HEK293 (cell line): ENCODE results near the gene ZNF587.

Experiments
- CTCF ChIA-PET: fragments of 350-600 bp; formaldehyde crosslinking; extraction: SDS; loops from one replicate; lab custom pipeline; 2021; ENCODE audit warnings: antibody characterized with exemption; lab: Yijun Ruan, JAX
- POLR2A ChIA-PET: fragments of 300-600 bp; formaldehyde crosslinking; extraction: SDS; loops from one replicate; lab custom pipeline; 2020; ENCODE audit warnings: antibody characterized with exemption, inconsistent platforms; lab: Yijun Ruan, JAX
- H3K27ac ChIP-seq: fragments of 200-500 bp; sonication (Bioruptor generic); 2 replicates; pipeline ENCODE4 v1.5.1; 2014; ENCODE audit warnings: low read depth, low read length, control low read depth, inconsistent platforms; ENCODE audit errors: extremely low read depth
- H3K36me3 ChIP-seq, 2 experiments: fragments of 200-500 bp in 1 of 2; sonication (Bioruptor generic) in 1 of 2; 1 replicate in 1 of 2; 2 replicates in 1 of 2; pipeline ENCODE4 v1.5.1; 2014 to 2017; ENCODE audit warnings: inconsistent platforms in 2 of 2, low read length in 2 of 2; ENCODE audit not compliant: control insufficient read depth in 2 of 2, insufficient read depth in 1 of 2
- H3K4me1 ChIP-seq: fragments of 200-500 bp; sonication (Bioruptor generic); 2 replicates; pipeline ENCODE4 v1.5.1; 2014; ENCODE audit warnings: mild to moderate bottlenecking, low read length, inconsistent platforms; ENCODE audit not compliant: control insufficient read depth, insufficient read depth
- H3K4me3 ChIP-seq: 2 replicates; pipeline ENCODE4 v1.5.1; 2011; ENCODE audit warnings: low read depth, mild to moderate bottlenecking, control low read depth, low read length, moderate library complexity
- H3K9me3 ChIP-seq: fragments of 200-500 bp; sonication (Bioruptor generic); 2 replicates; pipeline ENCODE4 v1.5.1; 2014; ENCODE audit warnings: low read depth, low read length, inconsistent platforms; ENCODE audit not compliant: control insufficient read depth, insufficient read depth
- GLIS2 ChIP-seq: fragments of 450-650 bp; formaldehyde crosslinking; IDR thresholded peaks from 2 replicates; pipeline ENCODE4 v1.5.1; 2016; ENCODE audit warnings: missing biosample characterization, missing genetic modification characterization
- KLF7 ChIP-seq: fragments of 450-650 bp; formaldehyde crosslinking; IDR thresholded peaks from 2 replicates; pipeline ENCODE4 v1.5.1; 2016; ENCODE audit warnings: missing biosample characterization, missing genetic modification characterization, borderline replicate concordance
- KLF9 ChIP-seq: fragments of 450-650 bp; formaldehyde crosslinking; IDR thresholded peaks from 2 replicates; pipeline ENCODE4 v1.5.1; 2016; ENCODE audit warnings: missing biosample characterization, missing genetic modification characterization, low read depth
- SETDB1 ChIP-seq: IDR thresholded peaks from one replicate; pipeline ENCODE4 v1.6.1; 2017; ENCODE audit warnings: mild to moderate bottlenecking, low read length, moderate library complexity, mixed read lengths; ENCODE audit not compliant: insufficient read length
- ZBTB20 ChIP-seq: fragments of 450-650 bp; formaldehyde crosslinking; IDR thresholded peaks from 2 replicates; pipeline ENCODE4 v1.5.1; 2016; ENCODE audit warnings: missing biosample characterization, missing genetic modification characterization
- ZBTB48 ChIP-seq: fragments of 450-650 bp; formaldehyde crosslinking; IDR thresholded peaks from 2 replicates; pipeline ENCODE4 v1.5.1; 2016; ENCODE audit warnings: missing biosample characterization, missing genetic modification characterization
- ZFP41 ChIP-seq: fragments of 450-650 bp; formaldehyde crosslinking; IDR thresholded peaks from 2 replicates; pipeline ENCODE4 v1.5.1; 2016; ENCODE audit warnings: missing biosample characterization, missing genetic modification characterization, borderline replicate concordance
- ZIC2 ChIP-seq: fragments of 450-650 bp; formaldehyde crosslinking; IDR thresholded peaks from 2 replicates; pipeline ENCODE4 v1.5.1; 2016; ENCODE audit warnings: missing biosample characterization, missing genetic modification characterization
- ZNF239 ChIP-seq: fragments of 450-650 bp; formaldehyde crosslinking; IDR thresholded peaks from 2 replicates; pipeline ENCODE4 v1.5.1; 2016; ENCODE audit warnings: missing biosample characterization, missing genetic modification characterization
- ZNF701 ChIP-seq: fragments of 450-650 bp; formaldehyde crosslinking; IDR thresholded peaks from 2 replicates; pipeline ENCODE4 v1.5.1; 2016; ENCODE audit warnings: missing biosample characterization, missing genetic modification characterization
- ZNF76 ChIP-seq: fragments of 450-650 bp; formaldehyde crosslinking; IDR thresholded peaks from 2 replicates; pipeline ENCODE4; 2016; ENCODE audit warnings: low read depth, missing biosample characterization, missing genetic modification characterization, borderline replicate concordance
- ZNF837 ChIP-seq: fragments of 450-650 bp; formaldehyde crosslinking; IDR thresholded peaks from 2 replicates; pipeline ENCODE4 v1.5.1; 2016; ENCODE audit warnings: missing biosample characterization, missing genetic modification characterization
- TF ChIP-seq, protein P1 (sequence below): fragments of 450-650 bp; formaldehyde crosslinking; IDR thresholded peaks from 2 replicates; pipeline ENCODE4 v1.5.1; 2016; ENCODE audit warnings: missing biosample characterization, missing genetic modification characterization
- TF ChIP-seq, protein P2 (sequence below): fragments of 450-650 bp; formaldehyde crosslinking; IDR thresholded peaks from 2 replicates; pipeline ENCODE4 v1.5.0; 2017; ENCODE audit warnings: missing biosample characterization, missing genetic modification characterization, borderline replicate concordance
- TF ChIP-seq, protein P3 (sequence below): fragments of 450-650 bp; formaldehyde crosslinking; IDR thresholded peaks from 2 replicates; pipeline ENCODE4 v1.5.1; 2016; ENCODE audit warnings: missing biosample characterization, missing genetic modification characterization
- TF ChIP-seq, protein P4 (sequence below): fragments of 450-650 bp; formaldehyde crosslinking; optimal IDR thresholded peaks from 2 replicates; pipeline ENCODE3; 2016; ENCODE audit warnings: missing biosample characterization, mild to moderate bottlenecking, missing genetic modification characterization
- TF ChIP-seq, protein P5 (sequence below): fragments of 450-650 bp; formaldehyde crosslinking; IDR thresholded peaks from 2 replicates; pipeline ENCODE4 v1.5.1; 2016; ENCODE audit warnings: missing biosample characterization, missing genetic modification characterization, low read depth
- TF ChIP-seq, protein P6 (sequence below): fragments of 450-650 bp; IDR thresholded peaks from 2 replicates; pipeline ENCODE4 v1.5.1; 2018; ENCODE audit warnings: missing biosample characterization, missing genetic modification characterization

ZNF587 gene

DNA sequence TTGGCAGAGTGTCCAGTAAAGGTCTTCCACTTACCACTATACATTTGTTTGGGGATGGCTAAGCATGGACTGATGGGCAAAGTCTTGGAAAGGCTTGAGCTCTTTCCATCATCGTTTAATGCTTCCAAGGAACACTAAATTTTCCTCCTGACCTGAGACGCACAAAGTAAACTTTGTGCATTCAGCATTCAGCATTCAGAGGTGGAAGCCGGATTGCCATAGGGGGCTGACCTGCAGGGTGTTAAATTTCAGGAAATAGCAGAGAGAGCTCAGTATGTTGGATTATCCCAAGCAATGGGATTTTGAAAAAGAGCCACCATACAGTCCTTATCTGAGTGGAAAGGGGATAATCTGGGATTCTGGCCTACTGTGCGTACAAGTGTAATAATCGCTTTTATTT lies 49.0 kb upstream of the ZNF587 start:
- Histone ChIP-seq H3K27ac (no peak overlapping the region), H3K4me1 (peaks cover 6% of the 10 kb centered on the region; the same call in 1 of the 2 replicates), H3K36me3 (peaks cover 18 to 24% of the 10 kb centered on the region in 2 experiments; a peak in 2 of 3 replicates), H3K4me3 (no peak overlapping the region), H3K9me3 (no peaks in the 10 kb centered on the region)
- ChIA-PET CTCF (no interaction called here), POLR2A (interaction anchor here (1.0 to 2.1 kb wide), 3 partner anchors 14 to 31 kb away, joined by 3 to 6 read pairs (median 5); partner anchors contain the start of genes ZNF552 and ZNF586)
- TF ChIP-seq ZNF837 (tag by site-specific recombination) (no peak), ZBTB20 (tag by site-specific recombination) (no peak), SETDB1 (no peak), ZNF239 (no peak), KLF7 (no peak), ZNF701 (tag by site-specific recombination) (no peak), ZFP41 (no peak), GLIS2 (no peak), ZBTB48 (tag by site-specific recombination) (no peak), ZIC2 (tag by site-specific recombination) (no peak), ZNF76 (no peak), KLF9 (tag by site-specific recombination) (no peak)
- TF ChIP-seq, protein P1, sequence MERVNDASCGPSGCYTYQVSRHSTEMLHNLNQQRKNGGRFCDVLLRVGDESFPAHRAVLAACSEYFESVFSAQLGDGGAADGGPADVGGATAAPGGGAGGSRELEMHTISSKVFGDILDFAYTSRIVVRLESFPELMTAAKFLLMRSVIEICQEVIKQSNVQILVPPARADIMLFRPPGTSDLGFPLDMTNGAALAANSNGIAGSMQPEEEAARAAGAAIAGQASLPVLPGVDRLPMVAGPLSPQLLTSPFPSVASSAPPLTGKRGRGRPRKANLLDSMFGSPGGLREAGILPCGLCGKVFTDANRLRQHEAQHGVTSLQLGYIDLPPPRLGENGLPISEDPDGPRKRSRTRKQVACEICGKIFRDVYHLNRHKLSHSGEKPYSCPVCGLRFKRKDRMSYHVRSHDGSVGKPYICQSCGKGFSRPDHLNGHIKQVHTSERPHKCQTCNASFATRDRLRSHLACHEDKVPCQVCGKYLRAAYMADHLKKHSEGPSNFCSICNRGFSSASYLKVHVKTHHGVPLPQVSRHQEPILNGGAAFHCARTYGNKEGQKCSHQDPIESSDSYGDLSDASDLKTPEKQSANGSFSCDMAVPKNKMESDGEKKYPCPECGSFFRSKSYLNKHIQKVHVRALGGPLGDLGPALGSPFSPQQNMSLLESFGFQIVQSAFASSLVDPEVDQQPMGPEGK (tag by site-specific recombination), result no peak
- TF ChIP-seq, protein P2, sequence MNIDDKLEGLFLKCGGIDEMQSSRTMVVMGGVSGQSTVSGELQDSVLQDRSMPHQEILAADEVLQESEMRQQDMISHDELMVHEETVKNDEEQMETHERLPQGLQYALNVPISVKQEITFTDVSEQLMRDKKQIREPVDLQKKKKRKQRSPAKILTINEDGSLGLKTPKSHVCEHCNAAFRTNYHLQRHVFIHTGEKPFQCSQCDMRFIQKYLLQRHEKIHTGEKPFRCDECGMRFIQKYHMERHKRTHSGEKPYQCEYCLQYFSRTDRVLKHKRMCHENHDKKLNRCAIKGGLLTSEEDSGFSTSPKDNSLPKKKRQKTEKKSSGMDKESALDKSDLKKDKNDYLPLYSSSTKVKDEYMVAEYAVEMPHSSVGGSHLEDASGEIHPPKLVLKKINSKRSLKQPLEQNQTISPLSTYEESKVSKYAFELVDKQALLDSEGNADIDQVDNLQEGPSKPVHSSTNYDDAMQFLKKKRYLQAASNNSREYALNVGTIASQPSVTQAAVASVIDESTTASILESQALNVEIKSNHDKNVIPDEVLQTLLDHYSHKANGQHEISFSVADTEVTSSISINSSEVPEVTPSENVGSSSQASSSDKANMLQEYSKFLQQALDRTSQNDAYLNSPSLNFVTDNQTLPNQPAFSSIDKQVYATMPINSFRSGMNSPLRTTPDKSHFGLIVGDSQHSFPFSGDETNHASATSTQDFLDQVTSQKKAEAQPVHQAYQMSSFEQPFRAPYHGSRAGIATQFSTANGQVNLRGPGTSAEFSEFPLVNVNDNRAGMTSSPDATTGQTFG, result no peak
- TF ChIP-seq, protein P3, sequence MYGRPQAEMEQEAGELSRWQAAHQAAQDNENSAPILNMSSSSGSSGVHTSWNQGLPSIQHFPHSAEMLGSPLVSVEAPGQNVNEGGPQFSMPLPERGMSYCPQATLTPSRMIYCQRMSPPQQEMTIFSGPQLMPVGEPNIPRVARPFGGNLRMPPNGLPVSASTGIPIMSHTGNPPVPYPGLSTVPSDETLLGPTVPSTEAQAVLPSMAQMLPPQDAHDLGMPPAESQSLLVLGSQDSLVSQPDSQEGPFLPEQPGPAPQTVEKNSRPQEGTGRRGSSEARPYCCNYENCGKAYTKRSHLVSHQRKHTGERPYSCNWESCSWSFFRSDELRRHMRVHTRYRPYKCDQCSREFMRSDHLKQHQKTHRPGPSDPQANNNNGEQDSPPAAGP, result no peak
- TF ChIP-seq, protein P4, sequence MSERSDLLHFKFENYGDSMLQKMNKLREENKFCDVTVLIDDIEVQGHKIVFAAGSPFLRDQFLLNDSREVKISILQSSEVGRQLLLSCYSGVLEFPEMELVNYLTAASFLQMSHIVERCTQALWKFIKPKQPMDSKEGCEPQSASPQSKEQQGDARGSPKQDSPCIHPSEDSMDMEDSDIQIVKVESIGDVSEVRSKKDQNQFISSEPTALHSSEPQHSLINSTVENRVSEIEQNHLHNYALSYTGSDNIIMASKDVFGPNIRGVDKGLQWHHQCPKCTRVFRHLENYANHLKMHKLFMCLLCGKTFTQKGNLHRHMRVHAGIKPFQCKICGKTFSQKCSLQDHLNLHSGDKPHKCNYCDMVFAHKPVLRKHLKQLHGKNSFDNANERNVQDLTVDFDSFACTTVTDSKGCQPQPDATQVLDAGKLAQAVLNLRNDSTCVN (tag by site-specific recombination), result no peak
- TF ChIP-seq, protein P5, sequence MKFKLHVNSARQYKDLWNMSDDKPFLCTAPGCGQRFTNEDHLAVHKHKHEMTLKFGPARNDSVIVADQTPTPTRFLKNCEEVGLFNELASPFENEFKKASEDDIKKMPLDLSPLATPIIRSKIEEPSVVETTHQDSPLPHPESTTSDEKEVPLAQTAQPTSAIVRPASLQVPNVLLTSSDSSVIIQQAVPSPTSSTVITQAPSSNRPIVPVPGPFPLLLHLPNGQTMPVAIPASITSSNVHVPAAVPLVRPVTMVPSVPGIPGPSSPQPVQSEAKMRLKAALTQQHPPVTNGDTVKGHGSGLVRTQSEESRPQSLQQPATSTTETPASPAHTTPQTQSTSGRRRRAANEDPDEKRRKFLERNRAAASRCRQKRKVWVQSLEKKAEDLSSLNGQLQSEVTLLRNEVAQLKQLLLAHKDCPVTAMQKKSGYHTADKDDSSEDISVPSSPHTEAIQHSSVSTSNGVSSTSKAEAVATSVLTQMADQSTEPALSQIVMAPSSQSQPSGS (tag by site-specific recombination), result no peak
- TF ChIP-seq, protein P6, sequence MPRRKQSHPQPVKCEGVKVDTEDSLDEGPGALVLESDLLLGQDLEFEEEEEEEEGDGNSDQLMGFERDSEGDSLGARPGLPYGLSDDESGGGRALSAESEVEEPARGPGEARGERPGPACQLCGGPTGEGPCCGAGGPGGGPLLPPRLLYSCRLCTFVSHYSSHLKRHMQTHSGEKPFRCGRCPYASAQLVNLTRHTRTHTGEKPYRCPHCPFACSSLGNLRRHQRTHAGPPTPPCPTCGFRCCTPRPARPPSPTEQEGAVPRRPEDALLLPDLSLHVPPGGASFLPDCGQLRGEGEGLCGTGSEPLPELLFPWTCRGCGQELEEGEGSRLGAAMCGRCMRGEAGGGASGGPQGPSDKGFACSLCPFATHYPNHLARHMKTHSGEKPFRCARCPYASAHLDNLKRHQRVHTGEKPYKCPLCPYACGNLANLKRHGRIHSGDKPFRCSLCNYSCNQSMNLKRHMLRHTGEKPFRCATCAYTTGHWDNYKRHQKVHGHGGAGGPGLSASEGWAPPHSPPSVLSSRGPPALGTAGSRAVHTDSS (tag by site-specific recombination), result no peak
